GM19324 (cell line): ENCODE results near the gene KCNN3.
A peak's percentile ranks its signal among the peaks of the same experiment; 100 is the strongest.

Source experiments
- ATAC-seq: cut with Tn5 transposase; IDR thresholded peaks from one replicate; pipeline ENCODE4 v1.9.1; 2021; ENCODE audit warnings: mild to moderate bottlenecking, moderate library complexity; ENCODE audit not compliant: unreplicated experiment, low FRiP score

KCNN3 gene

GRCh38 chr1:154799188-154799587 is 70.9 kb downstream of the KCNN3 start:
- no peak for ATAC-seq

- no peak for ATAC-seq
These were observed 71.4 kb downstream of the KCNN3 start for GRCh38 chr1:154798645-154799044.

- no peak for ATAC-seq
These were observed 72.9 kb downstream of the KCNN3 start for GRCh38 chr1:154797175-154797574.

GRCh38 chr1:154796303-154796892 is 73.7 kb downstream of the KCNN3 start:
- ATAC-seq: no peak

GRCh38 chr1:154794608-154795007 is 75.5 kb downstream of the KCNN3 start:
- ATAC-seq: no peak

- no peak for ATAC-seq
These were observed 76.4 kb downstream of the KCNN3 start for GRCh38 chr1:154793685-154794084.

GRCh38 chr1:154792899-154793298 is 77.2 kb downstream of the KCNN3 start:
- ATAC-seq: no peak

GRCh38 chr1:154791292-154792166 is 78.6 kb downstream of the KCNN3 start:
- ATAC-seq: peak; percentile 75

- ATAC-seq: no peak
These were observed 81.2 kb downstream of the KCNN3 start for GRCh38 chr1:154788886-154789285.

- ATAC-seq: no peak
These were observed 81.8 kb downstream of the KCNN3 start for GRCh38 chr1:154788110-154788870.

GRCh38 chr1:154786804-154787570 is 83.1 kb downstream of the KCNN3 start:
- no peak for ATAC-seq

- no peak for ATAC-seq
These were observed 85.1 kb downstream of the KCNN3 start for GRCh38 chr1:154784924-154785531.

GRCh38 chr1:154784416-154784815 is 85.7 kb downstream of the KCNN3 start:
- ATAC-seq: no peak

- no peak for ATAC-seq
These were observed 86.1 kb downstream of the KCNN3 start for GRCh38 chr1:154783976-154784375.

- ATAC-seq: no peak
These were observed 89.5 kb downstream of the KCNN3 start for GRCh38 chr1:154780541-154780940.

GRCh38 chr1:154779551-154780189 is 90.4 kb downstream of the KCNN3 start:
- no peak for ATAC-seq

- no peak for ATAC-seq
These were observed 91.1 kb downstream of the KCNN3 start for GRCh38 chr1:154778944-154779343.

- ATAC-seq: no peak
These were observed 91.8 kb downstream of the KCNN3 start for GRCh38 chr1:154778275-154778674.

GRCh38 chr1:154777781-154778180 is 92.3 kb downstream of the KCNN3 start:
- no peak for ATAC-seq

- no peak for ATAC-seq
These were observed 92.9 kb downstream of the KCNN3 start for GRCh38 chr1:154777154-154777553.
